HG03045 (cell line): ENCODE measurements around the gene SAMD10.
"Not testable (repeated sequence)": the region's sequence is repeated elsewhere in the genome, so short reads cannot be mapped to it uniquely, and the experiment has no call there.

ENCODE experiments used
- ATAC-seq: cut with Tn5 transposase; IDR thresholded peaks from one replicate; pipeline ENCODE4 v1.9.1; 2021; ENCODE audit warnings: mild to moderate bottlenecking, moderate library complexity; ENCODE audit not compliant: unreplicated experiment

SAMD10 gene

DNA sequence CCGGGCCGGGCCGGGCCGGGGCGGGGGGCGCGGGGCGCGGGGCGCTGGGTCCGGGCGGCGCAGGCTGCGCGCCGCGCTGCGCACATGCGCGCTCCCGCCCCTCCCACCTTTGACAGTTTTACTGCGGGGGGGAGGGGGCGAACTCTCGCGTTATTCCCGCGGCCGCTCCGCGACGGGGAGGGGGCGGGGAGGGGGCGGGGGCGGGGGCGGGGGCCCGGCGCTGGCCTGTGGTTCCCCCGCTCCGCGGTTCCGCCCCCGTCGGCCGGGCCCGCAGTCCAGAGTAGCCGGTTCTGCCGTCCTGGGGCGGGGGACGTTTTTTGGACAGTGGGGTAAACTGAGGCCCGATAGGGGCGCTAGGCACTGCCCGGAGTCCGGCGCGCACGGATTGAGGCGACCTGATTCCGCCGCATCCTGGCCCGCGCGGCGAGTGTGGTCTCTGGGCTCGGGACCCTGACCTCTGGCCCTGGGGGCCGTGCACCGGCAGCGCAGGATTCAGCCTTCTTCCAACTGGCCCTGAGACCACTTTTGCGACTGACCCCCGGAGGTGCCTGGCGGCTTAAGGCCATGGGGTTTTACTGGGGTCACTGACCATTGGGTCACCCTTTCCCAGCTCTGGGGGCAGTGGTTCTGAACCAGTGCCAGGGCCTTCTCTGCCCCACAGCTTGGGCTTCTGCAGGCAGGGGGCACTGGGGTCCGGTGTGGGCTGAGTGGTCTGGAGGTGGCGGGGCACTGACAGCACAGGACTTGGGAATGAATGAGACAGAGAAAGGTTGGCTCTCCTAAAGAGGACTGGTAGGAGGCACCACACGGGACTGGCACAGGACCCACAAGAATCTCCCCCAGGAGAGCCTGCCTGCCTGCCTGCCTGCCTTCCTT is 9.4 kb downstream of the SAMD10 start, which contains the start of gene ZNF512B:
Gene ZNF512B, minus strand, starts transcription at position 93 of the 876 bp plus-strand sequence. CDS start 1,980 bp downstream, outside the sequence.
- no peak for ATAC-seq

DNA sequence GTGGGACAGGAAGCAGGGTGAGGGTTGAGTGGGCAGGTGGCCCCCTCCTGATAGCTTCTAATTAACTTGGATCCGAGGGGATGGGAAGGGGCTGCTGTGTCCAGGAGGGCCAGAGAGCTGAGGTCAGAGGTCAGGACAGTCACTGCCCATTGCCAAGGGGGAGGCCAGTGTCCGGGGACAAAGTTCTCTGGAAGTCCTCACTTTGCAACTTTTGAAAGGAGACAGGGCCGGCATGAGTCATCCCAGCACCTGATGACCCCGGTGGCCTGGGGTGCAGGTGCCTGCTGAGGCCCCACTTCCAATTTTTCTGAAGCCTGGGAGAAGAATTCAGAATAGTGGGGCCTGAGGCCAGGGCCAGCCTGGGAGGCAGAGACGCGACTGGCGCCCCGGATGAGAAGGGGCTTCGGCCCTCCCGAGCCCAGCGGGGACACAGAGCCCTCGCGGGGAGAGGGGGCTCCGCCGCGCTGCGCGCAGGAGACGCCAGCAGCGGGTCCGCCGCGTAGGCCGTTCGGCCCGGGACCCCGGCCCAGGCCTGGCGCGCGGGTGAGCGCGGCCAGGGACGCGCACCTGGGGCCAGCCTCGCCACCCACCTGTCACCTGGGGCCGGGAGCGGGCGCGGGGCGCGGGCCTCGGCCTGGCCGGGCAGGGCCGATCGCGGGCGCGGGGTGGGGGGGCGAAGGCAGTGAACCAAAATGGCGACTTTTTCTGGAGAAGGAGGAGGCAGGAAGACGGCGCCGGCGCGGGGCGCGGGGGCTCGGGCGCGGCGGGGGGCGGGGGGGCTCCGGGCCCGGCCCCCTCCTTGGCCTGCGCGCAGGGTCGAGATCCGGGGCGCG is 10.3 kb downstream of the SAMD10 start:
- ATAC-seq, result no peak

DNA sequence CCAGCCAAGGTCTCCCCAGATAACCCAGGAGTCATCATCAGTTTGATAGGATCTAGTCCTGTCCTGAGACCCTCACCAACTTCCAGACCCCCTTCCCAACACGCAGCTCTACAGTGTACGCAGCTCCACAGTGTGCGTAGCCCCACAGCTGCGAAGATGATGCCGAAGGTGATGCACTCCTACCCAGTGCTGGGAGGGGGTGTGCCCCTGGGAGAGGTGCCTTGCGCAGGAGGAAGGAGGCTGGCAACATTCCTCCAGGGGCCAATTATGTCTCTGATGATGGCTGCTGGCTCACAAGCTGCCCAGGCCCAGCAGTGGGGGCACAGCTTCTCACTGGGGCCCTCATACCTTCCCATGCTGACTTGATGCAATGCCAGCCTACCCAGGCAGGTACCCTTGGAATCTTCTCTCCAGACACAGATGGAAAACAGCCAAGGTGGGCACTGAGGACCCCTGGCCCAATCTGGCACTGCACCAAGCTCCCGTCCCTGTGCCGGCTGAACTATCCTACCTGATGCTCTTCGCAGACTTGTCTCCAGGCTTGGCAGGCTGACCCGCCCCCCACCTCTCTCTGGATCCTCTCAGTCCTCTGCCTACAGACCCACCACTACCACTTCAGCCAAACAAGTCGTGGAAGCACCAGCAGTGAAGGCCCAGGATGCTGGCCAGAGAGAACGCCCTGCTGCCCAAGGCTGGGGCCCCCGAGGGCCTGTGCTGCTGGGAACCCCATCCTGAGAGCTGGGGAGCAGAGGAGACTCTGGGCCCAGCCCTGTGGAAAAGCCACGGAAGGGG is 11.1 kb downstream of the SAMD10 start:
- ATAC-seq, result no peak

DNA sequence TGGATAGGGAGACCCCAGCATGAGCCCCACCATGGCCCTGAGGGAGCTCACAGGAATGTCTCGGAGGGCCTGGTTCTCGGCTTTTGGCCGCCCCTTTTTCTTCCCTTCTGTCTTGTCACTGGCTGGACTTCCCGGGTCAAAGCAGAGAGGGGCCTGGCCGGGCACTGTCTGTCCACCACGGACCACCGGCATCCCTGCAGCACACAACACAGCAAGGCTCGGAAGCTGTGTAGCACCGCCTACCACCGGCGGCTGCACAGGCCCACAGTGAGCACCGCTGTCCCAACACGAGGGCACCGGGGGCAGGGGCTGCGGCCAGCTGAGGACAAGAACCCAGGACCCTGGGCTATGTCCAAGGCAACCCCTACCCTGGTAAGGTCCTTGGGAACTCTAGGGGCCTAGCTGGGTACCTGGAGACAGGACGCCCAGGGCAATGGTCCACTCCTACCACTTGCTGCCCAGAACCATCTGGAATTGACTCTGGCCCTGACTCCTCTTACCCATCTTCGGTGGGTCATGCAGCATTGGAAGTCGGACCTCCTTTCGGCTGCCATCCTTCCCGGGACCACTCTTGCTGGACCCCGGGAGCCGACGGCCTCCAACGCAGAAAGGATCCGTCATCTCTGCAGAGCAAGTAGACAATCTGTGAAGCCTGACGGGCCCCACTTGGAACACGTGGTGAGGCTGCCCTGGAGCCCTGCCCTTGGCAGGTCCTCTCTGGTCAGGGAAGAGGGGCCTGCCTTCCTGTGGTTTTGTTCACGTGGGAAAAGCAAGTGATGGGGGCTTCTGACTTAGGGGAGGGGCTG is 11.9 kb downstream of the SAMD10 start:
- no peak for ATAC-seq

DNA sequence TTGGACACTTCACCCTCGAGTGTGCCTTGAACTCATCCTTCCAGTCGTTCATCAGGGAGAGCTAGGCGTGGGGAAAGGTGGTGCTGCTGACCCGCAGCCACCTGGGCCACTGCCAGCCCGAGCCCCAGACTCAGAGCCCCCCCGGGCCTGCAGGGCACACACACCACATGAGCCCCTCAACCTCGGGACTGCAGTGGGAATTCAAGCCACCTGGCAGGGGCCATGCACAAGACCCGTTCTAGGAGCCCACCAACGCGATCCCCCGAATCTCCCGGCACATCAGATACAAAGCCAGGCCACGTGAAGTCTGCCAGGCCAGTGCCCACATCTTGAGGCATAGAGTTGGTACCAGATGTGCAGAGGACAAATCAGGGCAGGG is 12.5 kb downstream of the SAMD10 start:
- ATAC-seq, result no peak

DNA sequence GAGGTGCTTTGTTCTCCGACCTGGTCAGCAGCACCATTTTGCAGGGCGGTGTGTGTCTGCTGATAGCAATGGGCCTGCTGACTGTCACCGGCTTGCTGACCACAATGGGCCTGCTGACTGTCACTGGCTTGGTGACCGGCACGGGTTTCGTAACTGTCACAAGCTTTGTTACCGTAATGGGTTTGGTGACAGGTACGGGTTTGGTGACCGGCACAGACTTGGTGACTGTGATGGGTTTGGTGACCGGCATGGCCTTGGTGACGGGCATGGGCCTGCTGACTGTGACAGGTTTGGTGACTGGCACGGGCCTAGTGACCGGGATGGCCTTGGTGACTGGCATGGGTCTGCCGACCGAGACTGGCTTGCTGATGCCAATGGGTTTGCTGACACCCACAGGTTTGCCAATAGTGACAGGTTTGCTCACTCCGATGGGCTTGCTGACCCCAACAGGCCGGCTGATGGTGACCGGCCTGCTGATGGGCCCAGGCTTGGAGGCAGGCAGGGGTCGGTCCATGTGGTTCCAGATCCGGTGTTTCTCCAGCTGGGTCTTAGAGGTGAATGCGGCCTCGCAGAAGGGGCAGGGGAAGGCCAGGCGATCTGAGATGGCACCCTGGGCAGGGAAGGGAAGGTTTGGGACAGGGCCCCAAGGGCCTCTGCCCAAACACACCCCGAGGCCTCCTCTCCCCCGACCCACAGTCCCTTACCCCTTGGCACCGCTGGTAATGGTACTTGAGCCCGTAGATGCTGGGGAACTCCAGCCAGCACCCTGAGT is 13.1 kb downstream of the SAMD10 start:
- ATAC-seq, result no peak

DNA sequence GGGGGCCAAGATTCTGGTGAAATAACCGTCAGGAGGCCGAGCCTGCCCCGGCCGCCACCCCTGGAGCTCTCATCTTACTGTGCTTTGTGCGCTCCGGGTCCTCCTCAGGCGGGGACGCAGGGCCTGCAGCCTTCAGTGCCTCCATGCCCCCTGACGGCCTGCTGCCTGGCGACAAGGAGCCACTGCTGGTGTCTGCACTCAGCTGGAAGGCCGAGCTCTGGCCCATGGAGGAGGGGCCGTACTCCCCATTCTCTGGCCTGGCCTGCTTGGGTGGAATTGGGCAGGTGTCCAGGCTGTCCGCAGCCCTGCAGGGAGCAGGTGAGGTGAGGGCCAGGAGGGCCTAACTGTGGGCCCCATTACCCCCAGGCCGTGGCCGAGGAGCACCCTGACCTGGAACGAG is 15.0 kb downstream of the SAMD10 start:
- no peak for ATAC-seq

DNA sequence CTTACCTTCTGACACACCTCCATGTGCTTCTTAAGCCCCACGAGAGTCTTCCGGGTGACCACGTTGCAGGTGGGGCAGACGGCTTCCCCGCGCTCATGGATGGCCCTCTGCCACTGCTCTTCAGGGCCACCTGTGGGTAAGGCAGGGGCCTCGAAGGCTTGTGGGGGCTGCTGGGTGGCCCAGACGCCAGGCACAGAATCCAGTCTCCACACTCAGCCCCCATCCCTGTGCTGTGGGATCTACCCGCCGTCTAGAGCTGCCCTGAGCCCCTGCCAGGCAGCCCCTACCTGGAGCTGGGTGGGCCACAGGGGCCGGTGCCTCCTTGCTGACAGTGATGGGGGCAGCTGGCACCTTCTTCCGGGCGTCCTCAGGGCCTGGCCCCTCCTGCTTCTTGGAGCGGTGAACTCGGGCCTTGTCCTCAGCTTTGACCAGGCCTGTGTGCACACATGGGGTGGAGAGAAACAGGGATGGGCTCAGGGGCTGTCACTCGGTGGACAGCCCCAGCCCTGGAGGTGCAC is 15.6 kb downstream of the SAMD10 start:
- no peak for ATAC-seq

DNA sequence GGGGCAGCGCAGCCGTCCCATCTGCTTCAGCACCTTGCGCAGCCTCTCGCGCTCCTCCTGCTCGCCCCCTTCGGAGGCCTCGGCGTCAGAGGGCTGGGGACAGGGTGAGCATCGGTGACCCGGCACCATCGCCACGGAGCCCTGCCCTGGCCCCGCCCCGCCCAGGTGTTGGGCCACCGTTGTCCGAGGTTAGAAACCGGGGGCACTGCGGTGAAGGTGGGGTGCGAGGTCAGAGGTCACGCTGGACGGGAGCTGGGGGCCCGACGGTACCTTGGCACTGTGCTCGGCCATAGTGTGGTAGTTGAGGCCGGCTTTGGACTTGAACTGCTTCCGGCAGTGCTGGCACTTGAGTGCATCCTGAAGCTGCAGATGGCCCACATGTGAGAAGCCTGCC is 16.1 kb downstream of the SAMD10 start:
- no peak for ATAC-seq

DNA sequence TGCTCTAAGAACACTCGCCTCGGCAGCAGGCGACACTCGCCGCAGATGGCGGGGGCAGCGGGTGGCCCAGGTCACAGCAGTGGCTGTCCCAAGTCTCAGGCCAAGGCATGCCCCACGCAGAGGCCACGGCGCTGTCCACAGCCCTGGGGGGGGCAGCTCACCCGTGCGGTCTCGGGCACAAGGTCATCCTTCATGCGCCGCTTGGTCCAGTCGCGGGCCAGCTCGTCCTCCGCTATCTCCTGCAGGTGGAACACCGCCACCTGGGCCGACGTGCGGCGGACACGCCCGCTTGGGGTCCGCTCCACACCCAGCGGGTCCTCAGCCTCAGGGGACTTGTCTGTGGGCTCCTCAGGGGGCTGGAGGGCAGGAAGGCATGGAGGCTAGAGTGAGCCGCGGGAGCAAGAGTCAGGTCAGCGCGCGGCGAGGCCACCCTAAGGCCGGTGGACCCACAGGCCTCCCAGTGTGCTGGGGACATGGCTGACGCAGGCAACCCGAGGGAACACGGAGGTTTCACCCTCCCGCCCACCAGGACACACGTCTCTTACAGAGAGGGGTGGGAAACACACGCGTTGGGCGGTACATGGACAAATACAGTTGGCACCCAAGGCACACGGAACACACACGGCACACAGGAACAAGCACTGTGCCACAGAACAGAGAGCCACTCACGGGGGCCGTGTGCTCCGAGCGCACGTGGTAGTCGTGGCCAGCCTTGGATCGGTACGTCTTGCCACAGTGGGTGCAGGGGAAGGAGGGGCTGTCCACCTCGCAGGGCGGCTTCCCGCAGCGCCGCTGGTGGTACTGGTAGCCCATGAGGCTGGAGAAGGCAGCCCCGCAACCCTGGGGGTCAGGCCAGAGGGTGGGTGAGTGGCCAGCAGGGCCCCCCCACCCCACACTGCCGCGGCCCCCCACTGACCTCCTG is 16.8 kb downstream of the SAMD10 start:
- no peak for ATAC-seq

DNA sequence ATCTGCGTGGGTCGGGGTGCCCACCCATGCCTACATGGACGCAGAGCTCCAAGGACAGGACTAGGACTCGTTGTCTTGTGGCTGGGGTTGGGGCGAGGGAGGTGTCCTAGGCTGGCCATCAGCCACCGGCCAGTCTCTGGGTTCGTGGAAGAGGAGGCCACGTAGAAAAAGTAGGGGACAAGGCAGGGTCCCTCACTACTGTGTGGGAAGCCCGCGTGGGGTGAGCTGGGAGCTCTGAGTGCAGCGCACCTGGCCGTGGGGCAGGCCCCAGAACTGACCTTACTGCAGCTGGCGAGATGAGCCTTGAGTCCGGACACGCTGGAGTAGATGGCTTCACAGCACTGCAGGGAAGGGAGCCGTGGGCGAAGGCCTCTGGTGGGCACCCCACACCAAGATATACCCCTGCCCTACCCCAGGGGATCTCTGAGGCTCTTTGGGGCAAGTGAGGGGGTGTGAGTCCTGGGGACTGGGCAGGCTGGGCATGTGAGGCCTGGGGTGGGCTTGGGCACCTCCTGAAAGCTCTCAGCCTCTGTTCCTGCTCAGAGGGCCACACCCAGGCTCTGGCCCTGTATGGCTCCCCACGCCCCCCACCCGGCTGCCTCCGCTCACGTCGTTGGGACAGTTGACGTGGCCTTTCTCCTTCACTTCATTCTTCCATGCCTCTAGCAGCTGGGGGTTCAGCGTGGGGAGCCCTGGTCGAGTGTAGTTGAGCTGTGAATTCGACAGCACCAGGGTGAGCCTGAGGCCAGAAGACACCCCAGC is 17.6 kb downstream of the SAMD10 start:
- no peak for ATAC-seq

DNA sequence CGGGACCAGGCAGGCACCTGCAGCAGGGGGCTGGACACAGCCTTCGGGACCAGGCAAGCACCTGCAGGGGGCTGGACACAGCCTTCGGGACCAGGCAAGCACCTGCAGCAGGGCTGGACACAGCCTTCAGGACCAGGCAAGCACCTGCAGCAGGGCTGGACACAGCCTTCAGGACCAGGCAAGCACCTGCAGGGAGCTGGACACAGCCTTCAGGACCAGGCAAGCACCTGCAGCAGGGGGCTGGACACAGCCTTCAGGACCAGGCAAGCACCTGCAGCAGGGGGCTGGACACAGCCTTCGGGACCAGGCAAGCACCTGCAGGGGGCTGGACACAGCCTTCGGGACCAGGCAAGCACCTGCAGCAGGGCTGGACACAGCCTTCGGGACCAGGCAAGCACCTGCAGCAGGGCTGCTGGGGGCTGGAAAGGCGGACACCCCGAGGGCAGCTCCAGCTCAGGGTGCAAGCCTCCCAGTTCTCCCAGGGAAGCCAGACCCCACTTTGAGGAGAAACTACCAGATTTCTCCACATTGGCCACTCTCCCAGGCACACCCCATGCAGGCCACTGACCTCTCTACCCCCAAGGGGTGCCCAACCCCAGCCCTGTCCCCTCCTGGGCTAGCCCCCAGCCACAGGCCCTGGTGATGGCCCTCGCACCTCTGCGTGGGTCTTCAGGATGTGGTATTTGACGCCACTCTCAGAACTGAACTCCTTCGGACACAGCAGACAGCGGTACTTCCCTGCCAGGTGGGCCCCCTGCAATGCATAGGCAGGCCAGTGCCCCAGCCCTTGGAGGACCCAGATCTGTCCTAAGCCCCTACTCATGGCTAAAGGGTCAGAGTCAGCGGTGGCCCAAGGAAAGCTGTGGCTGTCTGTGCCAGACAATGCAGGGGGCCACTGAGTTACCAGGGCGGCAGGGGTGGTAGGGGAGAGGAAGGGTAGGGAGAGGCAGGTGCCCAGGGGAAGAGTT is 18.5 kb downstream of the SAMD10 start:
- not testable (repeated sequence) for ATAC-seq

DNA sequence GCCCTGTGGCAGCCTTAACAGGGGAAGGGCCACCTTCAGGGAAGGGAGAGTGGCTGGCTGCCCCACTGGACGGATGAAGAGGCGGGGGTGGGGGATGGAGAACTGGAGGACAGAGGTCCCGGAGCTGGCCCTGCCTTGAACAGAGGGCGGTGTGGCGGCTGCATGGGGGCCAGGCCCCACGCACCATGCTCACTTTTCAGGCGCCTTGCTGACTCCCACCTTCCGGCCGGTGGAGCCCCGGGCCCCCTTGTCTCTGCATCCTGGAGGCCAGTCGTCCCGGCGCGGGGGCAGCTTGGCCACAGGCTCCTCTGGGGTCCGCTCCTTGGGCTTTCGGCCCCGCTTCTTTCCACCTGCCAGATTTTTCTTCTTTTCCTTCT is 19.8 kb downstream of the SAMD10 start:
- no peak for ATAC-seq

DNA sequence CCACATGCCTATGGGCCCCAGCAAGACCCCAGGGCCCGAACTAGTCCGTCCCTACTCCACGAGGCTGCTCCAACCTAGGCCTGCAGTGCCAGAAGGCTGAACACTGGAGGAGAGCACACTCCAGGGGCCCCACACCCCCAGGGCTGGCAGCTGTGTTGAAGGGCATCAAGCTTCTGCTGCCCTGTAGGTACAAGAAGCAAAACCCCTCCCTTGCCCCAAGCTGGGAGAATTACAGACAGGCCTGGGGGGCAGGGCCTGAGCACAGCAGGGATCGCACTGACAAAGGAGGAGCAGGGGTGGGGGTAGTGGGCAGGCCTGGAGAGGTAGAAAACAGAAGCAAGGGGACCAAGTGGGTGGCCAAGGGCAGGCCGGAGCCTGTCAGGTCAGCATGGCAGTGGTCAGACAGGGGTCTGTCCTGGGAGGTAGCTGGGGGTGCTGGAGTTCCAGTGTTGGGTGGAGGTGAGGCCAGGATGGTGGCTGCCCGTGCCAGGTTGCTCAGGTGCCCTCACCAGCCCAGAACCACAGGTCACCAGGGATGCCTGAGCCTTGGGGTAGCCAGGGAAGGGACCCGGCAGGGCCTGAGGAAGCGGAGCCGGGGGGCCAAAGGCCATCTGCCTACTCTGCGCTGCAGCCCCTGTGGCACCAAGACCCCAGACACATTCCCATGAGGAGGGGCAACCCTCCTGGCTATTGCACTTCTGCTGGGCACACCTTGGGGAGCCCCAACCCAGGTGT is 20.3 kb downstream of the SAMD10 start:
- no peak for ATAC-seq

DNA sequence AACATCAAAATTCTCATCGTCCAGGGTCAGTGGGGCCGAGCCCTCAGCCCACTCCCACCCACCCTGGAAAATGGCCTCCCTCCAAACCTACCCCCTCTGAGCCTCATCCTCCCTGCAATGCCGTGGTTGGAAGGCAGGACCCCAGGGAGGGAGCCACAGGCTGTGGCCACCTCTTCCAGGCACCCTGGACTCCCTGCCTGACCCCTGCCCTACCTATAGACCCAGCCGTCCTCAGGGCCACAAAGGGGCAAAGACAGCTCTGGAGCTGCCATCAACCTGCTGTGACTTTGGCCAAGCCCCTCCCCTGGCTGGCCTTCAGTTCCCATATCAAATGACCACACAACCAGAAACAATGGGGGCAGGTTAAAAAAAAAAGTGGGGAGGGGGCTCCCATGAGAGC is 21.0 kb downstream of the SAMD10 start:
- ATAC-seq, result no peak
